Measurements from ENCODE around the gene USP44. TPM values are rescaled to one million over a fixed set of nuclear protein-coding genes. Genes with fewer than 3 reads are reported as not detected.

The USP44 gene
- total and polyA plus RNA-seq, 2 of the 4 experiments (the other 2 are of a cell fraction) = 13.0 to 33.5 TPM

DNA sequence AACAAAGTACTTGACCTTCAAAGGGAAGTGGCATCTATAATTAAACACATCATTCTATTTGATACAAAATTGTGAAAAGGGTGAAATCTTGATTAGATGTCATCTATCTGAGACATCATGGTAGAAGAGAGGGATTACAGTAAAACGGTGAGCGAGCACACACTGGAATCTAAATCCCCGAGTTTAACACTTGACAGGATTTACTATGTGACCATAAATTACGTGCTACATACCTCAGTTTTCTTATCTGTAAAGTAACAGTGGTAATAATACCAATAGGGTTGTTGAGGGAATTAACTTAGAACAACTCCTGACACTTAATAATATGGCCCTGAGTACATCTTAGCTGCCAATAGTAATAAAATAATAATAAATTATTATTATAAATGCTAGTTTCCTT lies 13.3 kb downstream of the USP44 start:
- Histone ChIP-seq H3K14ac (replicated peaks; ENCODE audit: low read depth, low read length) (no peak overlapping the region), H3K36me3 (ENCODE audit: control insufficient read depth, insufficient read depth, low read length) (peaks cover 3% of the 10 kb centered on the region; the same call in 1 of the 2 replicates), H3K23ac (ENCODE audit: low read depth, low read length) (no peak overlapping the region), H3K56ac (ENCODE audit: extremely low read depth, insufficient read depth, low read length) (no peak overlapping the region), H3K4me1 (ENCODE audit: control insufficient read depth, insufficient read depth, low read length) (peaks cover 16% of the 10 kb centered on the region), H3K4me3 (ENCODE audit: insufficient read depth, low read depth, low read length) (no peak overlapping the region), H4K8ac (ENCODE audit: low read depth in 2 of 2, low read length in 2 of 2) (no peak overlapping the region), H3K9me1 (ENCODE audit: insufficient read depth, low read length) (peaks cover 7% of the 10 kb centered on the region), H2BK120ac (ENCODE audit: low read depth, low read length) (no peak overlapping the region), H3K4ac (ENCODE audit: low read depth, low read length) (no peak overlapping the region), H3K18ac (ENCODE audit: low read depth, low read length) (no peak overlapping the region), H3K27me3 (ENCODE audit: control insufficient read depth, insufficient read depth, low read length) (no peaks in the 10 kb centered on the region), H2BK20ac (ENCODE audit: low read depth, low read length) (no peak overlapping the region), H2AK5ac (ENCODE audit: low read depth, low read length) (no peak overlapping the region), H3K9ac (ENCODE audit: low read depth, low read length) (no peak overlapping the region), H2BK15ac (ENCODE audit: low read depth, low read length) (no peak overlapping the region), H2BK5ac (ENCODE audit: low read depth, low read length, poor library complexity, severe bottlenecking) (no peak overlapping the region), H3K9me3 (ENCODE audit: control insufficient read depth, insufficient read depth, low read length) (no peaks in the 10 kb centered on the region), H4K5ac (ENCODE audit: low read depth, low read length) (no peak overlapping the region), H3K4me2 (ENCODE audit: low read depth, low read length) (no peak overlapping the region), H4K20me1 (ENCODE audit: insufficient read depth, low read length) (peaks cover 5% of the 10 kb centered on the region; the same call in 1 of the 2 replicates), H3K27ac (ENCODE audit: insufficient read depth, low read length) (no peak overlapping the region), H2AK9ac (replicated peaks; ENCODE audit: low read depth, low read length, poor library complexity) (no peak overlapping the region), H4K91ac (ENCODE audit: insufficient read depth, low read depth, low read length) (no peak overlapping the region), H2AFZ (replicated peaks; ENCODE audit: low read length, poor library complexity) (no peak overlapping the region), H3K79me1 (ENCODE audit: low read depth in 1 of 2, low read length in 2 of 2) (peaks cover 43 to 46% of the 10 kb centered on the region in 2 experiments)
- no TSS peak for BruUV-seq (replicated peaks)
- intact Hi-C loops (cut with micrococcal nuclease) = no loop called here
- TF ChIP-seq MAFK (IDR thresholded peaks at IDR 0.05; ENCODE audit: low read depth, low read length) (no peak), CHD1 (IDR thresholded peaks at IDR 0.05; ENCODE audit: low read depth, low read length) (no peak), SMC3 (IDR thresholded peaks at IDR 0.05; ENCODE audit: low read depth, low read length) (no peak), POLR2A (IDR thresholded peaks at IDR 0.05; ENCODE audit: low read depth, low read length) (no peak), CEBPB (IDR thresholded peaks at IDR 0.05; ENCODE audit: low read depth, low read length) (no peak), MXI1 (IDR thresholded peaks at IDR 0.05; ENCODE audit: borderline replicate concordance, low read depth, low read length) (no peak), CTCF (conservative IDR thresholded peaks at IDR 0.05; ENCODE audit: low read depth, low read length) (no peak), BHLHE40 (IDR thresholded peaks at IDR 0.05; ENCODE audit: low read depth, low read length) (no peak), MAZ (IDR thresholded peaks at IDR 0.05; ENCODE audit: borderline replicate concordance, low read depth, low read length) (no peak), RCOR1 (IDR thresholded peaks at IDR 0.05; ENCODE audit: insufficient replicate concordance, low read length) (no peak), NFE2L2 (IDR thresholded peaks at IDR 0.05; ENCODE audit: low read depth, low read length) (no peak), FOS (IDR thresholded peaks at IDR 0.05; ENCODE audit: low read depth, low read length) (no peak), RAD21 (IDR thresholded peaks at IDR 0.05; ENCODE audit: low read length) (no peak), RFX5 (IDR thresholded peaks at IDR 0.05; ENCODE audit: low read depth, low read length) (no peak), ELK1 (IDR thresholded peaks at IDR 0.05; ENCODE audit: borderline replicate concordance, low read depth, low read length) (no peak)
- TF ChIP-seq, protein P1, sequence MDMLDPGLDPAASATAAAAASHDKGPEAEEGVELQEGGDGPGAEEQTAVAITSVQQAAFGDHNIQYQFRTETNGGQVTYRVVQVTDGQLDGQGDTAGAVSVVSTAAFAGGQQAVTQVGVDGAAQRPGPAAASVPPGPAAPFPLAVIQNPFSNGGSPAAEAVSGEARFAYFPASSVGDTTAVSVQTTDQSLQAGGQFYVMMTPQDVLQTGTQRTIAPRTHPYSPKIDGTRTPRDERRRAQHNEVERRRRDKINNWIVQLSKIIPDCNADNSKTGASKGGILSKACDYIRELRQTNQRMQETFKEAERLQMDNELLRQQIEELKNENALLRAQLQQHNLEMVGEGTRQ (IDR thresholded peaks at IDR 0.05; ENCODE audit: low read depth, low read length) = no peak
- WGBS, 2 experiments (ENCODE audit: extremely low coverage in 2 of 2, insufficient read length in 1 of 2) = no CpG with 5 or more reads among the region's 4 CpGs
- dilution Hi-C loops (cut with HindIII; ENCODE audit: low sequenced_read_pairs, unreplicated experiment) = no loop called here
- CTCF ChIA-PET = interaction anchor here (0.8 kb wide), 1 partner anchor 420 kb away, joined by 3 read pairs; no protein-coding TSS in a partner anchor
- in situ Hi-C loops (cut with MboI; ENCODE audit: low sequenced_read_pairs) = no loop called here
- DNase-seq = no peak
- ATAC-seq (ENCODE audit: low read depth) = no peak
- POLR2A ChIA-PET (ENCODE audit: unreplicated experiment) = no interaction called here

Data from IMR-90 (cell line).